NCI-H1105 (cell line): ENCODE results near the gene BATF.

Experiments used
- DNase-seq: peaks from one replicate; lab custom pipeline; 2025; lab: John Stamatoyannopoulos, UW

BATF gene

DNA sequence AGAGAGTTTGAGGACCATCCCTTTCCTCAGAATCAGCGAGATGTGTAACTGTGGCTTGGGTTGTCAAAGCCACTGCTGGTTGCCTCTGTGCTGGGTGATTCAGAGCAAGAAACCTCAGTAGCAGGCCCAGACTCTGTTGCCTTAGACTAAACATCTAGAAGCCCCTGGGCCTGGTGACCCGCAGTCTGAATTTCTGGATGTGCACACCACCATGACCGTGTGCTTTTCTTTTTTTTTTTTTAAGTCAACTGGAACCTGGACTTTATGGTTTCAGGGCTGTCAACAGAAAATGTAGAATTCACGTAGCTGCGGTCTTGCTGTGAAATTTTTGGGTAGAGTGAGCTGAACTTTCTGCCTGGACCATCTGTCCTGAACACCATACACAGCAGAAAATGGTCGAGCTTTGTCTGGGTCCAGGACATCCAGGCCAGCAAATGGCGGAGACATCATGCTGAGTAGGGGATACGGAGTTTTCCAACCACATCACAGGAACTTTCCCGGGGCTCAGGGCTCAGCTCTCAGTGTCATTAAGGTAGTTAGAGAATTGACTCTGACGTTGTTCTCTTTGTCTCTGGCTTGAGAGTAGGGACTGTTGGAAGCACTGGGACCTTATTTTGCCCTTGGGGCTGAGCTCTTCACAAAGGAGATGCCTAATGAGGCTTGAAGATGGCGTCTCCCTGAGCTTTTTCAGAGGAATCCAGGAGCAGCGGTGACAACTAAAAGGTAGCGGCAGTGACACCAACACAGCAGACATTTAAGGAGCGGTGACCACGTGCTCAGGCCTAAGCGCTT lies 23.0 kb upstream of the BATF start:
- DNase-seq, result no peak

- no peak for DNase-seq
These were observed 21.2 kb upstream of the BATF start for GRCh38 chr14:75501080-75501479.

GRCh38 chr14:75504411-75504810 lies 17.9 kb upstream of the BATF start:
- DNase-seq, result no peak

DNA sequence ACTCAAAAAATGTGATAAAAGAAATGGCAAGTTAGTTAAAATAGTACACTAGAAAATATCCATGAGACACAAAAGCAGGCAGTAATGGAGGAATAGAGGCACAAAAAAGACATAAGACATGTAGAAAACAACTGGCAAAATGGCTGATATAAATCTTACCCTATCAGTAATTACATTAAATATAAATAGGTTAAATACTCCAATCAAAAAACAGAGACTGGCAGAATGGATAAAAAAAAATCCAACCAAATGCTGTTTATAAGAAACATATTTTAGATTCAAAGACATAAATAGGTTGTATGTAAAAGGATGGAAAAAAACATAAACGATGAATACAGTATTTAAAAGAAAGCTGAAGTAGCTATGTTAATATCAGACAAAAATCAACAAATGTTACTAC lies 15.3 kb upstream of the BATF start:
- no peak for DNase-seq

GRCh38 chr14:75510547-75510946 lies 11.7 kb upstream of the BATF start:
- no peak for DNase-seq

- no peak for DNase-seq
These were observed 11.1 kb upstream of the BATF start for GRCh38 chr14:75511201-75511600.

- no peak for DNase-seq
These were observed 8.2 kb upstream of the BATF start for GRCh38 chr14:75513911-75514672.

GRCh38 chr14:75514673-75515628 lies 7.3 kb upstream of the BATF start:
- no peak for DNase-seq

DNA sequence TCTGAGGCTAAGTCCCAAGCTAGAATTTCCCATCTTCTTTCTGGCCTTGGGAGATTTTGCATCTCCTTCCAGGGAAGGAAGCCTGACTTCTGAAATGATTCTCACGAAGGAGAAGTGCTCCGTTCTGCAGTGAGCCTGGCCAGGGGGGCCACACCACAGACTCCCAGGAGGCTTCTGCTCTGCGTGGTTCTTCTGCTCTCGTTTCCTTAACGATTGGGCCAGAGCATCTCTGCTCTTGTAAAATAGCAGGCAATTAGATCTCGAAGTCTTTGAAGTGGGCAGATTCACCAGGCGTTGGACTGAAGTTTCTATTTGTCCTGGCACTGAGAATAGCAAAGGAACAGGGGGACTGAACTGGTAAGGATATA lies 6.7 kb upstream of the BATF start:
- no peak for DNase-seq

- DNase-seq, result no peak
These were observed 3.6 kb upstream of the BATF start for GRCh38 chr14:75518625-75519024.

GRCh38 chr14:75519394-75519793 lies 2.9 kb upstream of the BATF start:
- no peak for DNase-seq

- no peak for DNase-seq
These were observed 2.2 kb upstream of the BATF start for GRCh38 chr14:75519826-75520728.

DNA sequence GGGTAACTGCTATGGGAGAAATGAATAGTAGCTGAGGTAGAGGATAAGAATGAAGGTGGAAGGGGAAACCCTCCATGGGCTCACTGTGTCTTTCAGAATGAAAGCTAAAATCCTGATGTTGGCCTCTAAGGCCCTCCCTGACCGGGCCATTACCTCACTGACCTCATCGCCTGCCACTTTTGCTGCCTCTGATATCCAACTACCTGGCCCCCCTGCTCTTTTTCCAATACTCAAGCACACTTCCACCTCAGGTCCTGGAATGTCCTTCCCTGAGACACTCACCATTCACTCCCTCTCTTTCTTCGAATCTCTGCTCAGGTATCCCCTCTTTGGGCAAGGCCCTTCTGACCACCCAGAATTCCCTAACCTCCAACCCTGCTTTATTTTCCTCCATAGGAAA lies 1.4 kb upstream of the BATF start:
- DNase-seq, result no peak

- DNase-seq, result no peak
These were observed 662 bp upstream of the BATF start for GRCh38 chr14:75521415-75522199.

DNA sequence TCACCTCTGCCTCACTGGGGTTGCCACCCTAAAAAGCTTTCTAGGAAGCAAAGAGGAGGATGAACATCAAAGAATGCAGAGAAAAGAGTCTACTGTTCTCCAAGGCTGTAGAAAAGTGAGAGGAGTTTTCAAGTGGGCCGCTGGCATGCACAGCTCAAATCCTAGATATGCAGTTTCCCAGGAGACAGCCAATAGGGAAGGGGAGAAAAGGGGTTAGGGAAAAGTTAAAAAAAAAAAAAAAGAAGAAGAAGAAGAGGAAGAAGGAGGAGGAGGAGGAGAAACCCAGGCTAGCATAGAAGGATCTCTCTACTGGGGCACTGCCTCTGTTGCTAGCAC lies 682 bp downstream of the BATF start:
- no peak for DNase-seq

DNA sequence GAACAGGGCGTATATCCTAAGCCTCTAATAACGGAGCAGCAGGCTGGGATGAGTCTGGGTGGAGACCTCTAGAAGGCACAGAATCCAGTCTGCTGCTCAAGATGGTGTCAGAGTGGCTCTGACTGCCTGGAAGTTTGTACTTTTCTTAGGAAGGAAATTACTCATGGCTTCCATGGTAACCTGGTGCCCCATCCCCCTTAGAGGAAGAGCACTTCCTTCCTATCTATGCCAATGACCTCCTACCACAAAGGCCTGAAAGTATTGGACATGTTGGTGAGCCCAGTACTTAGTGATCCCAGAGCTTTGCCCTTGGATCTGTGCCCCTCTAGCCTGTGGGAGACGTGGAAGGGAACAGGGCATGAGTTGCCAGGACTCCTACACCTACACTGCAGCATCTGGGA lies 1.5 kb downstream of the BATF start:
- DNase-seq, result no peak

GRCh38 chr14:75525969-75526368 lies 3.7 kb downstream of the BATF start:
- DNase-seq, result no peak

DNA sequence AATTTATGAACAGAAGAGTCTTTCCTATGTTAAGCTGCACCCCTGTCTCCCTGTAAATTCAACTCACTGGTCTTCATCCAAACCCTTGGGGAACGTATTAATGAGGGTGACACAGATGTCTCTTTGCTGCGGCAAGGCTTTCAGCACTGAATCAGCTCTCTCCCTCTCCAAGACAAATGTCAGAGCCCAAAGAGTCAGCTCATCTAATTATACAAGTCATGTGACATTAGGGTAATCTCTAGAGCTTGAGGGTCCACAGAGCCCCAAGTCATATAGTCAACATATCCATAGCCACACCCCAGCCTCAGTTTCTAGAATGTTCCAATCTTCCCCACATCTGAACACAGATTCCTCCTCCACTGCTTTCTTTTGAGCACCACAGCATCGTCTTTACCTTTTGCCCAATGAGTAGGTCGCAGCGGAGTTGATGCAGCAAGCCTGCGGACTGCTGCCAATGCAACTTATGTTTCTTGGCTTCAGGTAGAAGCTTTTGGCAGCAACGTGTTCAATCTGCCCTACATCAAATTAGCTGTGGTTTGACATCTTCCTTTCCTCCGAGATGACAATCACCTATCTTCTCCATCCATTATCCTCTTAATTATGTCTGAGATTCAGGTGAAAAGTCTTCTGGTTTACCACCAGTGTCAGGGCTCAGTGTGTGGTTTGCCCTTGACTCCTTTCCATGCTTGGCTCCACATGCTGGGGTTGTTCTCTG lies 5.3 kb downstream of the BATF start:
- DNase-seq, result no peak

GRCh38 chr14:75531256-75531655 lies 9.0 kb downstream of the BATF start:
- DNase-seq, result no peak

GRCh38 chr14:75531660-75532317 lies 9.5 kb downstream of the BATF start:
- no peak for DNase-seq
